Neural progenitor cell (in vitro differentiated cells): ENCODE results near the gene STRN4. TPM values are rescaled to one million over a fixed set of nuclear protein-coding genes. Genes with fewer than 3 reads are reported as not detected.

ENCODE experiments used
- DNase-seq: peaks from one replicate; pipeline ENCODE4 v3.0.0-alpha.2; 2016; ENCODE audit warnings: low spot score
- H2AFZ ChIP-seq: fragments of 200-600 bp; sonication (generic); replicated peaks from 2 replicates; pipeline ENCODE4 v1.6.1; 2016; ENCODE audit warnings: antibody characterized with exemption
- H3F3A ChIP-seq: fragments of 200-600 bp; sonication (generic); 2 replicates; pipeline ENCODE4 v1.6.1; 2016; ENCODE audit warnings: antibody characterized with exemption, low read depth
- H3K27ac ChIP-seq: fragments of 200-600 bp; sonication (generic); 2 replicates; pipeline ENCODE4 v1.5.1; 2016; ENCODE audit warnings: mild to moderate bottlenecking
- H3K27me3 ChIP-seq: fragments of 200-600 bp; sonication (generic); 2 replicates; pipeline ENCODE4 v1.6.1; 2016; ENCODE audit warnings: mild to moderate bottlenecking, moderate library complexity
- H3K36me3 ChIP-seq: fragments of 200-600 bp; sonication (generic); 2 replicates; pipeline ENCODE4 v1.5.1; 2016
- H3K4me1 ChIP-seq: fragments of 200-600 bp; sonication (generic); 2 replicates; pipeline ENCODE4 v1.6.1; 2016; ENCODE audit warnings: mixed run types
- H3K4me2 ChIP-seq: fragments of 200-600 bp; sonication (generic); 2 replicates; pipeline ENCODE4 v1.6.1; 2016
- H3K4me3 ChIP-seq: fragments of 200-600 bp; sonication (generic); 2 replicates; pipeline ENCODE4 v1.5.1; 2016
- H3K79me2 ChIP-seq: fragments of 200-600 bp; sonication (generic); 2 replicates; pipeline ENCODE4 v1.6.1; 2016; ENCODE audit warnings: low read depth
- H3K9ac ChIP-seq: fragments of 200-600 bp; sonication (generic); 2 replicates; pipeline ENCODE4 v1.6.1; 2016
- H3K9me3 ChIP-seq: fragments of 200-600 bp; sonication (generic); 2 replicates; pipeline ENCODE4 v1.5.1; 2016; ENCODE audit warnings: low read depth
- H4K20me1 ChIP-seq: fragments of 200-600 bp; sonication (generic); 2 replicates; pipeline ENCODE4 v1.6.1; 2016; ENCODE audit warnings: low read depth
- H3K27ac Mint-ChIP-seq: 3 replicates; pipeline ENCODE4 v1.8.0; 2021; ENCODE audit warnings: mixed read lengths
- H3K27me3 Mint-ChIP-seq: 2 replicates; pipeline ENCODE4 v1.8.0; 2022; ENCODE audit warnings: low read depth, mild to moderate bottlenecking, inconsistent platforms, moderate library complexity, mixed read lengths; ENCODE audit not compliant: insufficient read depth
- H3K36me3 Mint-ChIP-seq: 3 replicates; pipeline ENCODE4 v1.8.0; 2021; ENCODE audit warnings: mixed read lengths
- H3K4me1 Mint-ChIP-seq: 3 replicates; pipeline ENCODE4 v1.8.0; 2021; ENCODE audit warnings: mixed read lengths
- H3K4me3 Mint-ChIP-seq: 3 replicates; pipeline ENCODE4 v1.8.0; 2021; ENCODE audit warnings: mild to moderate bottlenecking, moderate library complexity, mixed read lengths
- H3K9me3 Mint-ChIP-seq: 3 replicates; pipeline ENCODE4 v1.8.0; 2020; ENCODE audit warnings: mixed read lengths
- CTCF ChIP-seq: fragments of 200-600 bp; sonication (generic); IDR thresholded peaks from 2 replicates; pipeline ENCODE4 v1.5.1; 2017; ENCODE audit warnings: antibody characterized with exemption, mild to moderate bottlenecking
- EZH2 ChIP-seq: fragments of 200-600 bp; sonication (generic); IDR thresholded peaks from 2 replicates; pipeline ENCODE4 v1.6.1; 2017; ENCODE audit warnings: antibody characterized with exemption, mild to moderate bottlenecking, moderate library complexity
- EZH2phosphoT487 ChIP-seq: fragments of 200-600 bp; sonication (generic); IDR thresholded peaks from 2 replicates; pipeline ENCODE4 v1.6.1; 2017; ENCODE audit warnings: antibody characterized with exemption
- total RNA-seq: library from RNA; depleted of rRNA; stranded (reverse); fragments of >200 nt; gene quantifications from 2 replicates; pipeline ENCODE4 v1.2.3, GENCODE V29; 2015; ENCODE audit warnings: low replicate concordance

STRN4 gene
- total RNA-seq, 1 donor from 2014 or later: 54.1 TPM

DNA sequence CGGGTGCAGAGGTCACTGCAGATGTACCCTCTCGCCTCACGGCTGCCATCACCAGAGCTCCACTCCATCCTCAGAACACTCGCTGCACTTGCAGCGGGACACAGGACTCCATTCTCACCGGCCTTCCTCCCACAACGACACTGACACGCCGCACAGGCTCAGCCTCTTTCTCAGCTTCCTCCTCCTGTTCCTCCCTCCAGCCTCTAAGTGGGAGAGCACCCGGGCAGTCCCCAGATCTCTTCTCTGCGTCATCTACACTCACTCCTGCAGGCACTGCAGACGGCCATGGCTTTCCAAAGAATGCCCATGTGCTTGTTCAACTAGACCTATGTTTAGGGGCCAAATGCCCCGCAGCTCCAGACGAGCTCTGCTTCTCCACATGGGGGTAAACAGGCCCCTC, 14.7 kb downstream of the STRN4 start:
- H3K27me3 Mint-ChIP-seq: peaks cover 6% of the 10 kb centered on the region
- Histone ChIP-seq H3K4me1 (no peaks in the 10 kb centered on the region), H3K9me3 (no peaks in the 10 kb centered on the region), H3K4me2 (no peak overlapping the region), H3K4me3 (no peak overlapping the region), H2AFZ (no peak overlapping the region), H3K9ac (no peak overlapping the region), H3K27ac (no peak overlapping the region), H3K36me3 (peaks cover 4% of the 10 kb centered on the region), H3K27me3 (no peaks in the 10 kb centered on the region), H4K20me1 (peaks cover 84% of the 10 kb centered on the region), H3K79me2 (peaks cover 45% of the 10 kb centered on the region), H3F3A (no peaks in the 10 kb centered on the region)
- H3K36me3 Mint-ChIP-seq: peaks cover 24% of the 10 kb centered on the region
- peaks cover 11% of the 10 kb centered on the region for H3K4me1 Mint-ChIP-seq
- no peak overlapping the region for H3K4me3 Mint-ChIP-seq
- no peak for DNase-seq
- no peak overlapping the region for H3K27ac Mint-ChIP-seq
- TF ChIP-seq CTCF (no peak), EZH2 (no peak), EZH2phosphoT487 (no peak)
- H3K9me3 Mint-ChIP-seq: no peaks in the 10 kb centered on the region

DNA sequence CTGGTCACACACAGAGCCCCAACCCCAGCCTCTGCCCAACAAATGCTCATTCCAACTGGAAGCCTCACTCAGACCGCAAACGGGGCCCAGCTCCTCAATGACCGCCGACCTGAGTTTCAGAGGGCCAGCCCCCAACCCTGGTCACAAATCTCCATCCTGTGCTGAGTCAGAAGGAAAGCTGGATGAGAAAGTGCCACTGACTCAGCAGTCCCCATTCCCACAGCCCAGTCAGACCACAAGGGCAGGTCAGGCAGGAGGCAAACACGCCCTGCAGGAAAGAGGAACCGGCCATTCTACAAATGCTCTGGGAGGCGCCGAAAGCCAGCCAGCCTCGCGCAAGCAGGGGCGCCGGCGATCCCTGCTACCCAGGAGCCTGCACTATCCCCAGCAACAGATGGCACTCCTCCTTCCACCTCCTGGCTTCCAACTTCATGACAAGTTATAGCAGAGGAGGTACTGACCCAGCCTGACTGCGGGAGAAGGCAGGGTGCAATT, 15.2 kb downstream of the STRN4 start:
- Mint-ChIP-seq H3K36me3 (peaks cover 27% of the 10 kb centered on the region), H3K27ac (peak overlapping the region; percentile 42), H3K27me3 (peaks cover 6% of the 10 kb centered on the region), H3K4me1 (peaks cover 15% of the 10 kb centered on the region), H3K9me3 (no peaks in the 10 kb centered on the region), H3K4me3 (no peak overlapping the region)
- H3K27ac ChIP-seq: no peak overlapping the region
- H2AFZ ChIP-seq: no peak overlapping the region
- H3K4me2 ChIP-seq: no peak overlapping the region
- no peaks in the 10 kb centered on the region for H3K27me3 ChIP-seq
- TF ChIP-seq EZH2phosphoT487 (no peak), CTCF (no peak), EZH2 (no peak)
- no peak overlapping the region for H3K9ac ChIP-seq
- H3K36me3 ChIP-seq: peaks cover 4% of the 10 kb centered on the region
- no peak for DNase-seq
- peaks cover 43% of the 10 kb centered on the region for H3K79me2 ChIP-seq
- H3K4me3 ChIP-seq: no peak overlapping the region
- H3K4me1 ChIP-seq: no peaks in the 10 kb centered on the region
- no peaks in the 10 kb centered on the region for H3K9me3 ChIP-seq
- no peaks in the 10 kb centered on the region for H3F3A ChIP-seq
- H4K20me1 ChIP-seq: peaks cover 83% of the 10 kb centered on the region

GRCh38 chr19:46730595-46730994, 15.7 kb downstream of the STRN4 start:
- no peaks in the 10 kb centered on the region for H3K9me3 ChIP-seq
- Mint-ChIP-seq H3K27ac (peak overlapping the region; percentile 42), H3K4me3 (no peak overlapping the region), H3K4me1 (peaks cover 19% of the 10 kb centered on the region), H3K27me3 (peaks cover 6% of the 10 kb centered on the region), H3K36me3 (peaks cover 31% of the 10 kb centered on the region), H3K9me3 (no peaks in the 10 kb centered on the region)
- H3F3A ChIP-seq: no peaks in the 10 kb centered on the region
- H3K9ac ChIP-seq: no peak overlapping the region
- no peak for DNase-seq
- no peak overlapping the region for H3K4me3 ChIP-seq
- H3K79me2 ChIP-seq: peaks cover 39% of the 10 kb centered on the region
- no peak overlapping the region for H3K4me2 ChIP-seq
- no peak overlapping the region for H2AFZ ChIP-seq
- peaks cover 4% of the 10 kb centered on the region for H3K36me3 ChIP-seq
- peaks cover 81% of the 10 kb centered on the region for H4K20me1 ChIP-seq
- H3K27ac ChIP-seq: no peak overlapping the region
- no peaks in the 10 kb centered on the region for H3K4me1 ChIP-seq
- TF ChIP-seq EZH2 (no peak), CTCF (no peak), EZH2phosphoT487 (no peak)
- no peaks in the 10 kb centered on the region for H3K27me3 ChIP-seq
